HUES64 (cell line): ENCODE measurements around the gene TIRAP.
"Not testable (repeated sequence)": the region's sequence is repeated elsewhere in the genome, so short reads cannot be mapped to it uniquely, and the experiment has no call there.

Experiments
- H3K27ac ChIP-seq: 2 replicates; pipeline ENCODE4 v1.7.0; 2013; ENCODE audit warnings: low read depth, low read length, inconsistent platforms
- H3K27me3 ChIP-seq: 2 replicates; pipeline ENCODE4 v1.6.1; 2013; ENCODE audit warnings: mild to moderate bottlenecking, low read length; ENCODE audit not compliant: insufficient read depth
- H3K36me3 ChIP-seq: 2 replicates; pipeline ENCODE4 v1.6.1; 2013; ENCODE audit warnings: mild to moderate bottlenecking, low read length; ENCODE audit not compliant: insufficient read depth
- H3K4me1 ChIP-seq: 2 replicates; pipeline ENCODE4 v1.6.1; 2013; ENCODE audit warnings: mild to moderate bottlenecking, low read length, moderate library complexity; ENCODE audit not compliant: insufficient read depth
- H3K4me3 ChIP-seq: 2 replicates; pipeline ENCODE4 v1.5.1; 2013; ENCODE audit warnings: mild to moderate bottlenecking, low read length, moderate library complexity
- H3K9ac ChIP-seq: 2 replicates; pipeline ENCODE4 v1.6.1; 2013; ENCODE audit warnings: mild to moderate bottlenecking, low read depth, low read length
- H3K9me3 ChIP-seq: 2 replicates; pipeline ENCODE4 v1.6.1; 2013; ENCODE audit warnings: low read depth, low read length; ENCODE audit not compliant: insufficient read depth
- WGBS: fragments of 150-250, 120-280 bp; methylation state at CpG from one replicate; pipeline ENCODE4 v1.1.7; 2013; ENCODE audit warnings: missing lambda C conversion rate; 5-methylcytosine and 5-hydroxymethylcytosine counted together

TIRAP gene

DNA sequence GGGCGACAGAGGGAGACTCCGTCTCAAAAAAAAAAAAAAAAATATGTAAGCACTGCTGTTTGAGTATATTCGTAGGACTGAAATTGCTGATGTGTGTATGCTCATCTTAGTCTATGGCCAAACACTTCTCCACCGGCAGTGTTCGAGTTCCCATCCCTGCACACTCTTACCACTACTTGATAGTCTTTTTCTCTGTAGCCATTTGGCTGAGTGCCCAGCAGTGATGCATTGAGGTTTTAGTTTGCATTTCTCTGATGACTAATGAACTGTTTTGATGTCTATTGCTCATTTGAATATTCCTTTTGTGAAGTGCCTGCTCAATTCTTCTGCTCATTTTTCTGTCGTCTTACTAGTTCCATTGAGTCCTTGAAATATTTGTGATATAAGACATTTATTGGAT lies 1.9 kb downstream of the TIRAP start:
- no peak overlapping the region for H3K27ac ChIP-seq
- no peak overlapping the region for H3K4me3 ChIP-seq
- H3K9me3 ChIP-seq, result no peaks in the 10 kb centered on the region
- 92% methylated on average over 5 of the region's 6 CpGs for WGBS
- H3K4me1 ChIP-seq, result peaks cover 9% of the 10 kb centered on the region
- no peaks in the 10 kb centered on the region for H3K36me3 ChIP-seq
- no peak overlapping the region for H3K9ac ChIP-seq
- H3K27me3 ChIP-seq, result peaks cover 24% of the 10 kb centered on the region

GRCh38 chr11:126288237-126288636 lies 5.3 kb downstream of the TIRAP start:
- Histone ChIP-seq H3K4me3 (no peak overlapping the region), H3K27me3 (peaks cover 10% of the 10 kb centered on the region), H3K9ac (no peak overlapping the region), H3K27ac (no peak overlapping the region), H3K9me3 (no peaks in the 10 kb centered on the region), H3K36me3 (peaks cover 6% of the 10 kb centered on the region), H3K4me1 (peaks cover 5% of the 10 kb centered on the region)
- 92% methylated on average over 5 of the region's 6 CpGs for WGBS

DNA sequence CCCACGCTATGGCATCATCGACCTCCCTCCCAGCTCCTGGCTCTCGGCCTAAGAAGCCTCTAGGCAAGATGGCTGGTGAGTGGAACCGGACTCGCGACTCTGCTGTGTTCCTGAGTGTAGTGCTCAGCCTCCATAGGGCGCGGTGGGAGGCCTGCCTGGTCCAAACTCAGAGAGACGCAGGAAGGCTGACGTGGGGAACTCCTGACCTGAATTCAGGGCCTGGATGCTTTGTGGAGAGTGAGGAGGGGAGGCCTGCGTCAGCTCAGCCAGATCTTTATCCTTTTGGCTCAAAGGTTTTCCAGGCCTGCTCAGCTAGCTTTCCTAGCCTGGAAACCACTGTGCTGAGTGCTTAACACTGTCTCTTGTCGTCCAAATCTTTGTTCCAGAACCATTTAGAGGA lies 8.0 kb downstream of the TIRAP start:
- H3K4me3 ChIP-seq, result no peak overlapping the region
- H3K27ac ChIP-seq, result no peak overlapping the region
- no peaks in the 10 kb centered on the region for H3K27me3 ChIP-seq
- H3K9me3 ChIP-seq, result no peaks in the 10 kb centered on the region
- peaks cover 20% of the 10 kb centered on the region for H3K36me3 ChIP-seq
- 92% methylated on average over 12 of the region's 12 CpGs for WGBS
- H3K9ac ChIP-seq, result no peak overlapping the region
- H3K4me1 ChIP-seq, result no peaks in the 10 kb centered on the region

GRCh38 chr11:126293726-126294125 lies 10.8 kb downstream of the TIRAP start:
- no peaks in the 10 kb centered on the region for H3K9me3 ChIP-seq
- no peak overlapping the region for H3K27ac ChIP-seq
- peaks cover 23% of the 10 kb centered on the region for H3K36me3 ChIP-seq
- no peak overlapping the region for H3K4me3 ChIP-seq
- H3K27me3 ChIP-seq, result no peaks in the 10 kb centered on the region
- H3K4me1 ChIP-seq, result no peaks in the 10 kb centered on the region
- 94% methylated on average over 5 of the region's 5 CpGs for WGBS
- H3K9ac ChIP-seq, result no peak overlapping the region

- Histone ChIP-seq H3K9ac (no peak overlapping the region), H3K27me3 (no peaks in the 10 kb centered on the region), H3K4me3 (no peak overlapping the region), H3K4me1 (no peaks in the 10 kb centered on the region), H3K36me3 (peaks cover 23% of the 10 kb centered on the region), H3K27ac (no peak overlapping the region), H3K9me3 (no peaks in the 10 kb centered on the region)
- WGBS, result 96% methylated on average over 2 of the region's 2 CpGs
Observed at GRCh38 chr11:126297004-126297403, 14.1 kb downstream of the TIRAP start.

DNA sequence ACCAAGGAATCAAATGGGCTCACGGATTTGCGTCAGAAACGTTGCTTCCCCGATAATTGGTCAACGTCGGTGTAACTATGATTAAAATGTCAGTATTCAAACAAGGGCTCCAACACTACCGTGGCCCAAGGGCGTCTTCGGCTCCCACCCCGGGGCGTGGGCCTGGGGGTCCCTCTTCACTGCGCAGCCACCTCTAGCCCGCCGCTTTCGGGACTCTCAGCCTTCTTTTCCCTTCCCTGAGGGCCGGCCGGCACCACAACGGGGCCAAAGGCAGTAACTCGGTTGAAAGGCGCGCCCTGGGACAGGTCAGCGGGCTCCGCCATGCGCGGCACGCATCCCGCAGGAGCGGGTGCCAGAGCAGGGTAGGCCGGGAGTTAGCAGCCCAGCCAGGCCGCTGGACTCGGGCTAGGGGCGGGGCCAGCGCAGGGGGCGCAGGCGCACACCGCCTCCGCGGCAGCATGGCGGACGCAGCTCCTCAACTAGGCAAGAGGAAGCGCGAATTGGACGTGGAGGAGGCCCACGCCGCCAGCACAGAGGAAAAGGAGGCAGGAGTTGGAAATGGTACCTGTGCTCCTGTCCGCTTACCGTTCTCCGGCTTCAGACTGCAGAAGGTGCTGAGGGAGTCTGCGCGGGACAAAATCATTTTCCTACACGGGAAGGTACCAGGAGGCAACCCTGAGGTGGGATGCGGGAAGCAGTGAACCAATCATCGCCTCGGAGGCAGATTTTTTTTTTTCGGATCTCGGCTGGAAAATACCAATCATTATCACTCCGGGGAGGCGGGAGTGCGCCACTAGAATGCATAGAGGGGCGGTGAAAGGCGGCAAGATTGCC lies 20.9 kb downstream of the TIRAP start, which contains the start of gene DCPS:
DCPS (plus strand) TSS at position 438 of the 834 bp plus-strand sequence; CDS start at position 459, 21 bp downstream.
- Histone ChIP-seq H3K9me3 (no peaks in the 10 kb centered on the region), H3K27me3 (no peaks in the 10 kb centered on the region), H3K4me3 (peak within 1 kb of the TSS; percentile 91), H3K4me1 (peaks cover 8% of the 10 kb centered on the region; the same call in 1 of the 2 replicates), H3K9ac (peak within 1 kb of the TSS; percentile 93), H3K27ac (peak within 1 kb of the TSS; percentile 91), H3K36me3 (peaks cover 11% of the 10 kb centered on the region)
- WGBS, result 2% methylated on average over 61 of the region's 61 CpGs

DNA sequence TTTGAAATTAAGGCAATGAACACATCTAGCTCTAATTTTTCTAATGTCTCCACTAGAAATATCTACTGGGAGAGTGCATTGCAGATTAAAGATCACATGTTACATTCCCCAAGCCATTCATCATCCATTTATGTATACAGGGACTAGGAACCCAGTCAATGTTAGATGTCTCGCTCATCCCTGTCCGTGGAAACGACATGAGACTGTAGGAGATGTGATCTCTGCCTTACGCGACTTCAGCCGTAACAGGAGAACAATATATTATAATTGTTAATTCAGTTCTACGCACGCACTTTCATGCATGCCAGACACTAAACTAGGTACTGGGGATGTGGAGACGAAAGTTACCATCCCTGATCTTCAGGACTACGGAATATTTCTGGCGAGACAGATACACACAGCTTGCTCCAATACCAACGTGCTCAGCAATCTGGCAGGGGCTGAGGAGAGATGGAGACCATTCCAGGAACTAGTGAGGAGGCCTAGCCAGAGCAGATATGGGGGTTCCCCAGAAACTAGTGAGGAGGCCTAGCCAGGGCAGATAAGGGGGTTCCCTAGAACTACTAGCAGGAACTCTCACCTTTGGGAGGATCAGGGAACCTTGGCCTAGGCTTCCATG lies 21.7 kb downstream of the TIRAP start:
- H3K4me1 ChIP-seq, result peaks cover 8% of the 10 kb centered on the region; the same call in 1 of the 2 replicates
- H3K27ac ChIP-seq, result peak overlapping the region; percentile 91; the same call in 1 of the 2 replicates
- WGBS, result 70% methylated on average over 12 of the region's 12 CpGs

GRCh38 chr11:126305699-126306098 lies 22.8 kb downstream of the TIRAP start:
- no peaks in the 10 kb centered on the region for H3K27me3 ChIP-seq
- H3K9me3 ChIP-seq, result no peaks in the 10 kb centered on the region
- 90% methylated on average over 4 of the region's 4 CpGs for WGBS
- peaks cover 8% of the 10 kb centered on the region; the same call in 1 of the 2 replicates for H3K4me1 ChIP-seq
- H3K4me3 ChIP-seq, result no peak overlapping the region
- H3K36me3 ChIP-seq, result peaks cover 14% of the 10 kb centered on the region
- H3K27ac ChIP-seq, result no peak overlapping the region
- no peak overlapping the region for H3K9ac ChIP-seq

More for the DNA sequence above, 21.7 kb downstream of the TIRAP start:
- no peaks in the 10 kb centered on the region for H3K9me3 ChIP-seq
- H3K36me3 ChIP-seq, result peaks cover 13% of the 10 kb centered on the region
- peak overlapping the region; percentile 93; the same call in 1 of the 2 replicates for H3K9ac ChIP-seq
- peak overlapping the region; percentile 91 for H3K4me3 ChIP-seq
- no peaks in the 10 kb centered on the region for H3K27me3 ChIP-seq

DNA sequence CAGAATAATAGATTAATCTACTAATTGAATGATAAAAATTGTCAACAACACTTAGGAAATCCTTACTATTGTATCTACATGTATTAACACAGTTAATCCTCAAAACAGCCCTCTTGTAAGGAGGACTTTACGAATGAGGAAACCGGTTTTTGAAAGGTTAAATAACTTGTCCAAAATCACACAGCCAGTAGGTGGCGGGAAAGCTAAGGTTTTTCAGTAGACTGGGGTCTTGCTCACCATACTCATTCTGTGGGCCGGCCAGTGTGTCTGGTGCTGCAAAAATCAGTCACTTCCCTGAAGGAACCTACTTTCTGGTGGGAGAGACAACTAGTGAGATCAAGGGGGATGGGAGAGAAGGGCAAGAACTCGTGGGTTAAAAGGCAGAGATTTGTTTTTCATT lies 24.8 kb downstream of the TIRAP start:
- no peak overlapping the region for H3K27ac ChIP-seq
- H3K36me3 ChIP-seq, result peaks cover 19% of the 10 kb centered on the region
- no peaks in the 10 kb centered on the region for H3K27me3 ChIP-seq
- WGBS, result 72% methylated on average over 4 of the region's 5 CpGs
- H3K9me3 ChIP-seq, result no peaks in the 10 kb centered on the region
- H3K4me3 ChIP-seq, result no peak overlapping the region
- no peak overlapping the region for H3K9ac ChIP-seq
- peaks cover 8% of the 10 kb centered on the region; the same call in 1 of the 2 replicates for H3K4me1 ChIP-seq

- peaks cover 19% of the 10 kb centered on the region for H3K36me3 ChIP-seq
- H3K4me1 ChIP-seq, result peaks cover 5% of the 10 kb centered on the region; the same call in 1 of the 2 replicates
- no peaks in the 10 kb centered on the region for H3K9me3 ChIP-seq
- no peaks in the 10 kb centered on the region for H3K27me3 ChIP-seq
- H3K4me3 ChIP-seq, result no peak overlapping the region
- H3K27ac ChIP-seq, result no peak overlapping the region
- H3K9ac ChIP-seq, result no peak overlapping the region
- whole genome bisulfite sequencing, result 91% methylated on average over 4 of the region's 4 CpGs
Observed at GRCh38 chr11:126308271-126308671, 25.4 kb downstream of the TIRAP start.

GRCh38 chr11:126308771-126309170 lies 25.9 kb downstream of the TIRAP start:
- not testable (repeated sequence) for H3K27me3 ChIP-seq, H3K9ac ChIP-seq, H3K4me3 ChIP-seq, H3K9me3 ChIP-seq, H3K4me1 ChIP-seq, H3K27ac ChIP-seq
- WGBS, result 88% methylated on average over 4 of the region's 4 CpGs
- peaks cover 19% of the 10 kb centered on the region for H3K36me3 ChIP-seq
